Fibroblast of peridontal ligament (primary cell): ENCODE data around the gene ASB7.

Experiments
- DNase-seq: peaks from one replicate; pipeline ENCODE4 v3.0.0-alpha.2; 2010; ENCODE audit errors: extremely low read depth

Gene ASB7

DNA sequence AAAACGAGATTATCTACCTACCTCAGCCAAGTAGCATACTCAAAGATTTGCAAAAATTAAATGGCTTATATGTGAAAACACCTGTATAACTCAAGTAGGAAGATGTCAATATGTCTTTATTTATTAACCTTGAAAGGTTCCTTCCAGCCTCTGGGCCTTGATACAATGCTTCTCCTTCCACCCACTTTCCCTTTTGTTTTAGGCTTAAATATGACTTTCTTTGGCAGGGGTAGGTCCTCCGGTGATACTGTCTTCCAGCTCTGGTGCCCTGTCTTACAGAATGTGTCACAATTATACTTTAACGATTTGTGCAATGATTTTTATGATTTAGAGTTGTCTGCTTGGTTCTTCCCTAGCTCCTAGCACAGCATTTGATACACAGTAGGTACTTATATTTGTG lies 4.5 kb upstream of the ASB7 start:
- no peak for DNase-seq

DNA sequence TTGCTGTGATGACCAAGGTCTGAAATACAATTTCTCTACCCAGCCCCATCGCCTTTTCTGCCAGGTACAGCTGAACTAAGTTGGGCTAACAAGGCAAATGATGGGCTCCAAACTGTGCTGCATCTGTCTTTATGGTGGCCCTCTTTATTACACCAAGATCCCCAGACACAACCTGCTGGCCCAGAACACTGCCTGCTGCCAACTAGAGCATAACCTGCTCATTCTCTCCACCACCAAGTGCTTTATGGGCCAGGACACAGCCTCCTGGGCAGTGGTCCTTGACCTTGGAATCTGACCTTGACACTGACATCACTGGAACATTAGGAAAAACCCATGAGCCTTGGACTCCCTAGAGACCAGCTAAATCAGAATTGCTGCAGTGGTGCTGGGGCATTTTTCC lies 3.7 kb upstream of the ASB7 start:
- DNase-seq = no peak

DNA sequence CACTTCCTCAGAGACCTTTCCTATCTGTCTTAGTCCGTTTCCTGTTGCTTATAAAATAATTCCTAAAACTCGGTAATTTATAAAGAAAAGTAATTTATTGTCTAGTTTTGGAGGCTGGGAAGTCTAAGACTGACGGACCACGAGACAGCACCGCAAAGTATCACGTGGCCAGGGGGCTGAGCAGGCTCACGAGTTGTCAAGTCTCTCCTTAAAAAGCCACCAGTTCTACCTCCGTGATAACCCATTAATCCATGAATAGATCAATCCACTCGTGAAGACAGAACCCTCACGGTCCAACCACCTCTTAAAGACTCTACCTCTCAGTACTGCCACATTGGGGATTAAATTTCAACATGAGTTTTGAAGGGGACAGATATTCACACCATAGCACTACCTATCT lies 1.2 kb upstream of the ASB7 start:
- peak; percentile 18 for DNase-seq

DNA sequence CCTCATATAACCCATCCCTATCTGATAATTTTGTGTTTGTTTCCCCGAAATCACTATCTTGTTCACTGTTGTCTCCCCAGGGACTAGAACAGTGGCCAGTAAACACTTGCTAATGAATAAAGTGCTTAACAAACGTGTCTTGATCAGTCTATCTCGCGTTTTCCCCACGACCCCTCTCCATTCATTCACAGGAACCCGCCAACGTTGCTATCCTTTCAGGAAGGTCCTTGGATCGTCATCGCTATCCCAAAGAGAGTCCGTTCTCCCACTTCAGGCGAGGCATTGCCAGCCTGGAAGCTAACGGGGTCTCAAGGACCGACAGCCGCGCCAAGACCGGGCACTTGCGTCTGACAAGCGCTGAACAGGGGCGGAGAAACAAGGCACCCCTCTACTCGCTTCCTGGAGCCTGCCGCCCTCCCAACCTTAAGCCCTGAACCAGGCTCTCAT lies 749 bp upstream of the ASB7 start:
- no peak for DNase-seq

DNA sequence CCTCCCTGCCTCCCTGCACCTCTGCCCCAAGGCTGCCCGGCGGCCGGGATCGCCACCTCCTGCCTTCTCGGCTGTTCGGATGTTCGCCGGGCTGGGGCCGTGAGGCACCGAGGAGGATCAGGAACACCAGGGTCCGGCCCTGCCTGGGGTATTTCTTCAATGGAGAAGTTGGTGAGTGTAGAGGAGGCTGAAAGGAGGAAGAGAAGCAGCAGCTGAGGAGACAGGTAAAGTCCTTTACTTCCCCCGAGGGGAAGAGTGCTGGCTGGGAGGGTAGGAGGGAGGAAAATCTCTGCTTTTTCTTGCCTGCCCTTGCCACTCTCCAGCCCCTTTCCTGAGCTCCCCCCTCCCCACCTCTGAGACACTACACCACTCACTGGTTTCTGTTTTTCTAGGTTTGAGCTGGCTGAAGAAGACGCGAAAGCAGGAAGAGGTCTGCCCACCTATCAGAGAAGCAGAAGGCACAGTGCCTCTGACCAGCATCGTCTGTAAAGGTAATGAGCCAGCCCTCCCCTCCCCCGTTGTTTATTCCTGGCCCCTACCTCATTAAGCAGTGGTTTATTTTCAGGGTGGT lies 519 bp downstream of the ASB7 start:
- no peak for DNase-seq

DNA sequence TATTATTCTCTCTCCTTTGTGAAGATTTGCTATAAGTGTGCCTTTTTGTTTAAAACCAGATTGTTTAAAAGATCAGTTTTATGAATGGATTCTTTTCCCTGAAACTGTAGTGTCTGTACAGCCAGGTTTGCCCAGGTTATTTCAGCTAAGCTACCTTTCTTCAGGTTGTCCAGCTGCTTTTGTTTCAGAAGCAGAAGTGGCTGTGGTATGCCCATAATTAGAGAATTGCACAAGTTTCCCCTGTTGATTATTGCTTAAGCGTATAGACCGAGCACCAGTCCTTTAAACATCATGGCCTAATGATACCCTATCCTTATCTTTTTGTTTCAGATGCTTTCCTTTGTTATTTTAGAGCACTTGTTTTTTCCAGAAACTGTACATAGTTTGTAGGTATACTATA lies 10.2 kb downstream of the ASB7 start:
- DNase-seq = no peak

DNA sequence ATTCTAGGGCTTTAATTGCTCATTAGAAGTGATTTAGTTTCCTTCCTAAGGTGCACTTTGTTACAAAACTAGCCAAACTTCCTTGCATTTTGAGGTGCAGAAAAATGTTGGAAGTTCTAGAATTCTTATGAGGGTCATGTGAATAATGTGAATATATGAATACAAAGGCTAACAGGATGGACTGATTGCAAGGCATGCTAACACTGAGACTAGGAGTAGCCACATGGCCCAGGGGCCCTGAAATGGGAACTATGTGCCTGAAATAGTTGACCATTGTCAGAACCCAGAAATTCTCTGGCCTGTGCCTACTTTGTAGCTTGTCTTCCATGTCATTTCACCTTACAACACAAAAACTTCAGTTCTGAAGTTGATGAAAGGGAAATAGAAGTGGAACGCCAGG lies 10.8 kb downstream of the ASB7 start:
- DNase-seq = no peak

DNA sequence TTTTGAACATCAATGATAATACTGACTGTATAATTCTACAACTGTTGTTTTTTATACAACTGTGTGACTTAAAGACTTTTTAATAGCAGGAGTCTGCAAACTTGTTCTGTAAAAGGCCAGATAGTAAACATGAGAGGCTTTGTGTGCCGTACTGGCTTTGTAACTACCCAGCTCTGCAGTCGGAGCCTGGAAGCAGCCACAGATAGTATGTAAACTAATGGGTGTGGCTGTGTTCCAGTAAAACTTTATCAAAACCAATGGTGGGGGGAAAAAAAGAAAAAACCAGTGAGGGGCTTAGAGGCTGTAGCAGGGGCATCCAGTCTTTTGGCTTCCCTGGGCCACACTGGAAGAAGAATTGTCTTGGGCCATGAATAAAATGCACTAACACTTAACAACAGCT lies 11.9 kb downstream of the ASB7 start:
- DNase-seq = no peak

DNA sequence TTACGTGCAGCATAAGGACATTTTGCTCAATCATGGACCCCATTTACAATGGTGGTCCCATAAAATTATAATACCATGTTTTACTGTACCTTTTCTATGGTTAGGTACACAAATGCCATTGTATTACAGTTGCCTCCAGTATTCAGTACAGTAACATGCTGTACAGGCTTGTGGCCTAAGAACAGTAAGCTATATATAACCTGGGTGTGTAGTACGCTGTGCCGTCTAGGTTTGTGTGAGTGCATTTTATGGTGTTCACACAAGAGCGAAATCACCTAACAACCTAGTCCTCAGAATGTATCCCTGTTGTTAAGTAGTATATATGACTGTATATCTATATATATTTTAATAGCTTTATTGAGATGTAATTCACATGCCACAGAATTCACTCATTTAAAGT lies 12.5 kb downstream of the ASB7 start:
- no peak for DNase-seq

DNA sequence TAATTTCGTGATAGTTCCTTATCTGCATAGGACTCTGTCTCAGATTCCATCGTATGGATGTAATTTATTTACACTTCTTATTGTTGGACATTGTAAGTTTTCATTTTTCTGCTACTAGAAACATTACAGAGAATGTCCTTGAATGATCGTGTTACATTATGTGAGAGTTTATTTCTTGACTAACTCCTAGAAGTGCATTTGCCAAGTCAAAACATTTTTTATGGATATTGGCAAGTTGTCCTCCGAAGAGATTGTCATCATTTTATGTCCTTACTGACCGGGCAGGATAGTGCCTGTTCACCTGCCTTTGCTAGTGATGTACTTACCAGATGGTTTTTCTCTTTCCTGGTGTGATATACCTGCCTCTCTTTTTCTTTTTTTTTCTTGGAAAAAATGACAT lies 13.4 kb downstream of the ASB7 start:
- DNase-seq = peak; percentile 23

DNA sequence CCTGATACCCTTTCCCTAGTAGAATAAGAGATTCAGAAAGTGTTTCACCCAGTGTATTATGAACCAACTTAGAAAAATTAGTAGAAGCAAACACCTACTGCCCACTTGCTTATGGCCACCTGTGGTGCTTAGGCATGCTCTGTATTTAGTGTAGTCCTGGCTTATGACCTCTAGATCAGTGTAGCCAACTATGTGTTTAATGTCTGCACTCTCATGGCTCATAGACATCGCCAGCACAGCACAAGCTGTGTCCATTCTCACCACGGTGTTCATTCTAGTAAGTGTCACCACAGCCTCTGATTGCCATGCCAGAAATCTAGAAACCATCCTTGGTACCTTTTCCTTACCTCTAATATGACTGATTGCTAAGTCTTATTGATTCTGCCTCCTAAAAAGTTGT lies 14.3 kb downstream of the ASB7 start:
- DNase-seq = no peak

DNA sequence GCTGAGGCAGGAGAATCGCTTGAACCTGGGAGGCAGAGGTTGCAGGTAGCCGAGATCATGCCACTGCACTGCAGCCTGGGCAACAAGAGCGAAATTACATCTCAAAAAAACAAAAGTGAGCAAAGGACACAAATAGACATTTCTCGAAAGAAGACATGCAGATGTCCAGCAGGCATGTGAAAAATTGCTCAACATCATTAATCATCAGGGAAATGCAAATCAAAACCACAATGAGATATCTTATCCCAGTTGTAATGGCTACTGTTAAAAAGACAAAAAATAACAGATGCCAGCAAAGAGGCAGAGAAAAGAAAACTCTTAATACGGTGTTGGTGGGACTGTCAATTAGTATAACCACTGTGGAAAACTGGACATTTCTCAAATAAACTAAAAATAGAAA lies 20.9 kb downstream of the ASB7 start:
- peak; percentile 46 for DNase-seq

DNA sequence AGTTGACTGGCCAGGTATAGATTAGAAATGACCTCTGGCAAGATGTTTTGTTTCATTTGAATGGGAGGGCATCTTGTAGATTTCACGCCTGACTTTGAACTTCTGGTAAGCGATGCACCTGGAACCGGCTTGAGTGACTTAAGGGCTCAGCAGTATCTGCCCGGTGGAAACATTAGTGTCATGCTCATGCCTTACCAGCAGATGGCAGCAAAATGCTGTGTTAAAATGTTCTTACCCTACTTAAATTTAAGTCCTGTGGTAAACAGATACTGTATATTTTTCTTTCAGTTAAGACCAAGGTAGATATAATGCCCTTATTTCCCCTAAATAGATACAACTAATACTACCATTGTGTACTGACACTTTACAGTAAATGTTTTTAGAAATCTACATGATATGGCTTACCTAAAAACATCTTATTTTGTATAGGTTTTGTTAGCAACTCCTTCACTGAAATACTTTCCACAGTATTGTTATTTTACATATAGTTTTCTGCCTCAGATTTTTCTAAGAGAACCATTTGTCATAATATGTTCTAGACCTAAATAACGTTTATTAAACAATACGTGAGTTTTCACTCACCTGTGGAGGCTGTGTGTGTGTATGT lies 25.5 kb downstream of the ASB7 start:
- peak; percentile 92 for DNase-seq

DNA sequence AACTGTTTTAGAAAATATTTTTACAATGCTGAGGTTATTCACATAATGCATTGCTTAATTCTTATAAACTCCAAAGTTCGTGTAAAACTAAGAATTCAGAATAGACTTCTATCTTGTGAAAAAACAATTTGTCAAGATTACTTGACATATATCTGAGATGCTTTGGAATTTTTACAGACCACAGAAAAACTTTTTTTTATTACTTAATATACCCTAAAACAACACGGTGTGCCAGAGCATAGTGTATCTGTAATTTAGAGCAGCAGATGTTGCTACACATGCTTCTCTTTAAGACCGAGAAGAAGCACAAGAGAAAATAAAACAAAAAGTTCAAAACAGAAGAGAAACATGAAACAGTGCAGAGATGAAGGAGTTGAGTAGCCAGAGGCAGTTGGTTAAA lies 26.4 kb downstream of the ASB7 start:
- DNase-seq = peak; percentile 42

DNA sequence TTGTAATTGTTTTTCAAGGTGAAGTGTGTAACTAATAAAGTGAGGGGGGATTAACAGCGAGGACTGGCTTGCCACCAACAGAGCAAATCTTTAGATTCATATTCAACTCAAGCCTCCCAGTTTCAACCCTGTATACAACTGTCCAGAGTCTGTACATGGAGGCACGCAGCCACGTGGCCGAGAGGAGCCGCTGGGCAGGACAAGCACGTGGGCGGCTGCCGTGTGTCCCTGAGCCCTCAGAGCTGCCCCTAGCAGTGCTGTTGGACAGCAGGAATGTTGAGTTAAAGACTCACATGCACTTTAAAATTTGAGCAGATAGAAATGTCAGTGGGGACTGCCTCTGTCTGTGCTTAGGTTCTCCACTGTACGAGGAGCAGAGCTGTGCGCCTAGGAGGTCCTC lies 29.4 kb downstream of the ASB7 start:
- no peak for DNase-seq

DNA sequence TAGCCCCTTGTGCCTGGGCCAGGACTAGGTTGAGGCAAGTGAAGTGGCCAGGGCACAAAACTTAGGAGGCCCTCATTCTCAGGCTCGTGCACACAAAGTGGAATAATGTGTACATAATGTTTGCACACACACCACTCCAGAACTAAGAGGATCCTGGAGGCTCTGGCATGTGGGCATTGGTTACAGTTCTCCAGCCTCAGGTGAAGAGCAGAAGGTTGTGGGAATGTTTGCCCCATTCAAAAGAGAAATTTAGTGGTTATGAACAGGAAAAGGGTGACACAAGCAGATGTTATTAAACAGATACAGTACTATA lies 31.3 kb downstream of the ASB7 start:
- no peak for DNase-seq

DNA sequence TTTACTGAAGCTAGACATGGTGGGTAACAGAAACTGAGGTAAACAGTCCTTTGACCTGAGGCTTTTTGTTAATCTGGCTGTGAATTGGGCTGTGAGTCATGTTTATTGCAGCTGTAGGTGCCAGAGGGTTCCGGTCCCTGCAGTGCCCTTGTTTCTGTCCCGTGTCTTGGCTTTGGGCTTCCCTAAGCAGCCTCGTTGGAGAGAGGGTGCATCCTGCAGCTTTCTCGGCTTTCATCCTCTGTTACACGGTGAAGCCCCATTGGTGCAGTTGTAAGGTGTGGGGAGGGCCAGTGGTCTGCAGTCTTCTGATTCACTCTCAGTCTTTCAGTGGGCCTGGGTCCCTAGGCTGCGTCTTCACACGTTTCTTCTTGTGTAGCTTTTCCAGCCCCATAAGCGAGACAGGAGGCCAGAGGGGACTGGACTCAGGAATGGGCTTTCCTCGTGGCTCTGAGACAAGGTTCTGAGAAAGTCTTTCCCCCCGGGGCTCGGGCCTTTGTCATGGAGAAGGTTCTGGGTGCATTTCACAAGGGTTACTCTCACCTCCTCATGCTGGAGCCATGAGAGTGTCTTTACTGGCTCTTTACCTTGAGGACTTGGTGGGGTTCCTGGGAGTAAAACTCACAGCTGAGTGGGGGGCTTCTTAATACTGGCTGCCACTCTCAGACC lies 33.1 kb downstream of the ASB7 start:
- no peak for DNase-seq

DNA sequence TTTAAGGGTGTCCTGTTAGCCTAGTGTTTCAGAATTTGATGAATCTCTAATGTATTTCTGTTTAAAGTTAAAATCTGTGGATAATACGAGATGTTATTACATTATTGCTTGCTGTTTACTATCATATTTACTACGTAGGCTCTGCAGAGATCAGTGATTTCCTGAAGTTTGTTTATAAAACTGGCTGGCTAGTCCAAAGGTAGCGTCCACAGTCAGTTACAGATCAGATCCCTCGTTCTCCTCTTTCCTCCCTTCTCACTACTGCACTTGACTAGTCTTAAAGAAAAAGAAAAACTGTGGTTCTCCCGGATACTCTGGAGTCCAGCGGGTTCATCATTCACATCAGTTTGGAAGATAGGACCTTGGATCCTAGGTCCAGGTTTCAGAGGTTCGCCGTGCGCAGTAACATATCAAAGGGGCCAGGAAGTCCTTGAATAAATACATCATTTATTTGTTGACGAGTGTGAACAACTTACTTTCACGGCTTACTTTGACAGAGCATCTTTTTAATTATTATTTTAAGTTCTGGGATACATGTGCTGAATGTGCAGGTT lies 35.9 kb downstream of the ASB7 start:
- no peak for DNase-seq

DNA sequence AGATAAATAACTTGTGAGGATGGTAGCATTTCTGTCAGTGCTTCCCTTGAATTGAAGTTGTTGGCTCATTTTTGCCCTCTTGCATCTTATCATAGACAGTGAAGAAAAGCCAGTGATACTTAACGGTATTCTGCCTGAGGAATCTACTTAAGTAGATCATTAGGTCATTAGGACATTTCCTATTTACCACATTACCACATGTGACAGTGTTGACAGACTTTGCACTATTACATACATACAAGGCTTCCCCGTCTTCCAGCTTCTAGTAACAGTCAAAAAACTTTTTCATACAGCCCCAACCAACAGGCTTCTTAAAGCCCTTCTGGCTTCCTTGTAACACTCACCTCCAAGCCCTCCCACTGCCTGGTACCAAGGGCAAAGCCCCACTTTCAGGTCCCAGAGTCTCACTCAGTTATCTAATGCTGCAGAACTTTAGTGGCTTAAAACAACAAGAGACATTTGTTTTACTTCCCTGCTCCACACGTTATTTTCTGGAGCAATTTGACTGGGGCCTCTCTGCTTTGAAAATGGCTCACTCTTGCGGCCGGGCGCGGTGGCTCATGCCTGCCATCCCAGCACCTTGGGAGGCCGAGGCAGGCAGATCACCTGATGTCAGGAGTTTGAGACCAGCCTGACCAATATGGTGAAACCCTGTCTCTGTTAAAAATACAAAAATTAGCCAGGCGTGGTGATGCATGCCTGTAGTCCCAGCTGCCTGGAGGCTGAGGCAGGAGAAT lies 40.0 kb downstream of the ASB7 start:
- DNase-seq = no peak

DNA sequence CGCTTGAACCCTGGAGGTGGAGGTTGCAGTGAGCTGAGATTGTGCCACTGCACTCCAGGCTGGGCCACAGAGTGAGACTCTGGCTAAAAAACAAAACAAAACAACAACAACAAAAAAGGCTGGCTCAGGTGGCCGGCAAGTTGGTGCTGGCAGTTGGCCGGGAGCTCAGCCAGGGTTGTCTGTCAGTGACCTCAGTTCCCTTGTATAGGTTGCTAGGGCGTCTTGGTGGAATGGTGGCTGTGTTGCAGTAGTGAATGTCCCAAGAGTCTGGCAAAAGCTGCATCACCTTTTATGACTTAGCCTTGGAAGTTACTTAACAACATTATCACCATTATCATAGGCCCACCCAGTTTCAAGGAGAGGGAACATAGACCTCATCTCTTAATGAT lies 40.6 kb downstream of the ASB7 start:
- DNase-seq = no peak

DNA sequence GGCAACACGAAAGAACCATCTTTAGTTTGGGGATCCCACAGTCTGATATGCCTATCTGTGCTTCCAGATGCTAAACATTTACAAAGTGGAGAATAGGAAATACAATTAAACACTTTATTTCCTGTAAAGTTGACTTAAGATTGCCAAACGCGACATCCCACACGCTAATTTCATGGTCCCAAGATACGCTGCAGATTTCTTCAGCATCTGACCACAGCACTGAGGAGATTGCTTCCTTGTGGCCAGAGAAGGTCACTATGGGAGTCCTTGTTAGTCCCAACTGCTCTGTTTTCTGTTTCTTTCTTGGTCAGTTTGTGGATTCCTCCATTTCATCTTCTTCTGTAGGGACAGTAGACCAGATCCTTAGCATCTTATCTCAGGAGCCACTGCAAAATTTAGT lies 43.3 kb downstream of the ASB7 start:
- no peak for DNase-seq

DNA sequence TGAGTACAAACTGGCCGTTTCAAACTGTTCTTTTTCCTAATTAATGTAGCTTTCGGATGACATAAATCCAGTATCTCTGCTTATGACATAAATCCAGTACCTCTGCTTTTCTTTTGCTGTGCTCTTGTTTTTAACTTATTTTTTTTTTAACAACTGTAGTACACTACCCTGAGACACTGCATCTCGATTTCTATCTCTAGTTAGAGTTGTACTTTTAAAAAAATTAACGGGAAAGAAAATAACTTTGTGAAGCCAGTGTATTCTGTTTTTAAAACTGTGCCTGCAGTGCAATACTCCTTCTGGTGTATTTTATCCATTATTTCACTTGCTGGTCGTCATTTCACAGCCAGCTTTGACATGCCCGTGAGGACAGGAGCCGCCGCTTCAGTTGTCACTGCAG lies 46.6 kb downstream of the ASB7 start:
- no peak for DNase-seq

DNA sequence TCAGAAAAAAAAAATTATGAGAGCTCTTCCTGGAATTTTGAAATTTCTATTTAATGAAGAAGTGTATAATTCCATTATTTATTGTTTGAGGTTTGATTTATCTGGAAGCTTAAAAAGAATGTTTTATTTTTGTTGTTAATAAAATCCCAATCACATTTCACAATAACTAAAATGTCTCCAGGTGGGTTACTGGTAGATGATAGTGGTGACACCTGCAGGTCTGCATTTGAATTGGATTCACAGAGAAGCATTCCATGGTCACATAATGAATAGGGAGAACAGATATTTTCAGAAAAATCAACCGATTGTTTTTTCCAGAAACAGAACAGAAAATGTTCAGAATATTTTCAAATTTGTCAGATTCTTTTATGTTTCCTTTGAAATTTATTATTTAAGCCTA lies 48.3 kb downstream of the ASB7 start:
- DNase-seq = no peak
